Hepatocyte (in vitro differentiated cells): ENCODE measurements around the gene MED15.

Experiments
- CTCF ChIP-seq: fragments of 200-600 bp; sonication (generic); IDR thresholded peaks from 2 replicates; pipeline ENCODE4 v1.5.1; 2016; ENCODE audit warnings: antibody characterized with exemption, mild to moderate bottlenecking; ENCODE audit not compliant: poor library complexity
- EZH2 ChIP-seq: fragments of 200-600 bp; sonication (generic); IDR thresholded peaks from 2 replicates; pipeline ENCODE4 v1.6.1; 2016; ENCODE audit warnings: antibody characterized with exemption, mild to moderate bottlenecking, borderline replicate concordance

GRCh38 chr22:20558534-20558933, 51.1 kb downstream of the MED15 start:
- TF ChIP-seq CTCF = no peak
- no peak for TF ChIP-seq EZH2
